Pancreas (tissue), 10 donors: ENCODE measurements around the gene NT5DC1. TPM values are rescaled to one million over a fixed set of nuclear protein-coding genes. Genes with fewer than 3 reads are reported as not detected.

Source experiments
- ATAC-seq, 4 donors: fragments of 200-7000 bp; cut with Tn5 transposase; one replicate each; pipeline versions ENCODE4 v1.8.0 to v1.9.1; 2020; ENCODE audit warnings: mild to moderate bottlenecking in 4 of 4, moderate library complexity in 4 of 4
- DNase-seq, 6 donors: peaks; one replicate each; pipeline ENCODE4 v3.0.0-alpha.2; 2020
- FAIRE-seq: peaks from 2 replicates; lab custom pipeline; 2012; peaks lifted over from hg19 to GRCh38; lab: Jason Lieb, UNC
- H3K27ac ChIP-seq, 4 donors: fragments of 200-600 bp; sonication (generic); 1 replicate in 3 of 4; 2 replicates in 1 of 4; pipeline versions ENCODE4 v1.5.0 to v1.8.0; 2020
- H3K27me3 ChIP-seq, 4 donors: fragments of 200-600 bp; one replicate each; pipeline ENCODE4 v1.8.0; 2021
- H3K36me3 ChIP-seq, 3 donors: fragments of 200-600 bp; sonication (generic) in 1 of 3; one replicate each; pipeline versions ENCODE4 v1.5.0 to v1.8.0; 2020 to 2021
- H3K4me1 ChIP-seq, 3 donors: fragments of 200-600 bp; one replicate each; pipeline ENCODE4 v1.8.0; 2021
- H3K4me3 ChIP-seq, 4 donors: fragments of 200-600 bp; sonication (generic) in 2 of 4; one replicate each; pipeline versions ENCODE4 v1.5.0 to v1.8.0; 2020 to 2021
- H3K9me3 ChIP-seq, 4 donors: fragments of 200-600 bp; one replicate each; pipeline ENCODE4 v1.8.0; 2021
- CTCF ChIP-seq, 4 donors: fragments of 200-600 bp; sonication (generic) in 3 of 4; IDR thresholded peaks; one replicate each; pipeline versions ENCODE4 v1.5.0 to v1.8.0; 2021; ENCODE audit warnings: antibody characterized with exemption in 4 of 4
- WGBS, 2 donors: extraction: QIAGEN DNeasy Blood & Tissue Kit; methylation state at CpG; one replicate each; pipeline ENCODE4 v1.1.7; 2013; 5-methylcytosine and 5-hydroxymethylcytosine counted together
- intact Hi-C, 3 donors: fragments of 100-400 bp; cut with DNase I; formaldehyde crosslinking; loops; one replicate each; pipeline versions ENCODE4 v1.11.1 to v1.14.2; 2022
- polyA plus RNA-seq, 2 donors: library from polyadenylated mRNA; stranded (reverse); fragments of 200-250 nt; gene quantifications; one replicate each; pipeline ENCODE4 v1.2.3, GENCODE V29; 2013
- total RNA-seq, 6 donors: library from RNA; stranded (reverse); fragmentation: NEBNext Ultra II Directional in 4 of 6; extraction: Animal tissue kit (Norgen Biotek cat#: 25700) in 4 of 6; gene quantifications; one replicate each; pipeline versions ENCODE4 v1.2.1 to v1.2.4, GENCODE V29; 2021 to 2023
- donor health status: healthy with polysubstance abuse.
- donor health status: DM: no; HTN: no; CAD: no; lungs with moderate emphysema.
- donor health status: DM: no; HTN: no; CAD: no.
- donor health status: control.
- donor health status: control.
- donor health status: Bipolar disorder and iron deficiency.
- donor health status: DM: yes; HTN: yes; CAD: no.
- donor health status: DM: no; HTN: no; CAD: no.
- donor health status: DM: no; HTN: no; CAD: no.
- donor health status: DM: yes; HTN: yes; CAD: no.

NT5DC1 gene
- total and polyA plus RNA-seq, 8 donors = 4.4 to 28.3 (median 20.4) TPM

GRCh38 chr6:116170358-116171057, 69.9 kb downstream of the NT5DC1 start:
- 88 to 93% methylated on average over 5 of the region's 5 CpGs for WGBS, 2 donors
- intact Hi-C loops = no loop called here
- ATAC-seq = no peak
- Histone ChIP-seq H3K4me1 (no peaks in the 10 kb centered on the region), H3K4me3 (no peak overlapping the region), H3K27ac (no peak overlapping the region), H3K27me3 (no peaks in the 10 kb centered on the region), H3K9me3 (peaks cover 0 to 8% (median 0%) of the 10 kb centered on the region in 4 donors), H3K36me3 (no peaks in the 10 kb centered on the region)
- FAIRE-seq = no peak
- DNase-seq = no peak
- TF ChIP-seq CTCF (IDR thresholded peaks at IDR 0.05) = no peak

- 64 to 67% methylated on average over 3 of the region's 3 CpGs for WGBS, 2 donors
- DNase-seq (no peak), FAIRE-seq (no peak), ATAC-seq (no peak)
- Histone ChIP-seq H3K9me3 (peaks cover 0 to 10% (median 0%) of the 10 kb centered on the region in 4 donors), H3K4me3 (no peak overlapping the region), H3K27ac (no peak overlapping the region), H3K36me3 (no peaks in the 10 kb centered on the region), H3K27me3 (no peaks in the 10 kb centered on the region), H3K4me1 (no peaks in the 10 kb centered on the region)
- intact Hi-C loops = no loop called here
- TF ChIP-seq CTCF (IDR thresholded peaks at IDR 0.05) = no peak
These were observed 73.3 kb downstream of the NT5DC1 start for GRCh38 chr6:116173928-116174327.

GRCh38 chr6:116175344-116175743, 74.7 kb downstream of the NT5DC1 start:
- 97 to 98% methylated on average over 2 of the region's 2 CpGs for WGBS, 2 donors
- FAIRE-seq = no peak
- no peak for DNase-seq
- H3K36me3 ChIP-seq = no peaks in the 10 kb centered on the region
- no peak for TF ChIP-seq CTCF (IDR thresholded peaks at IDR 0.05)
- H3K4me3 ChIP-seq = no peak overlapping the region
- peaks cover 0 to 10% (median 0%) of the 10 kb centered on the region in 4 donors for H3K9me3 ChIP-seq
- H3K27me3 ChIP-seq = no peaks in the 10 kb centered on the region
- H3K27ac ChIP-seq = no peak overlapping the region
- H3K4me1 ChIP-seq = no peaks in the 10 kb centered on the region
- intact Hi-C loops = no loop called here
- ATAC-seq = no peak

- TF ChIP-seq CTCF (IDR thresholded peaks at IDR 0.05) = no peak
- peaks cover 0 to 10% (median 0%) of the 10 kb centered on the region in 4 donors for H3K9me3 ChIP-seq
- no peaks in the 10 kb centered on the region for H3K4me1 ChIP-seq
- no peak for ATAC-seq
- no peaks in the 10 kb centered on the region for H3K27me3 ChIP-seq
- no peak overlapping the region for H3K4me3 ChIP-seq
- no peaks in the 10 kb centered on the region for H3K36me3 ChIP-seq
- H3K27ac ChIP-seq = no peak overlapping the region
- no peak for FAIRE-seq
- DNase-seq = no peak
- intact Hi-C loops = no loop called here
- 88 to 89% methylated on average over 2 of the region's 2 CpGs for WGBS, 2 donors
These were observed 75.9 kb downstream of the NT5DC1 start for GRCh38 chr6:116176596-116176995.

- ATAC-seq (no peak), DNase-seq (no peak), FAIRE-seq (no peak)
- intact Hi-C loops = no loop called here
- Histone ChIP-seq H3K27ac (no peak overlapping the region), H3K36me3 (no peaks in the 10 kb centered on the region), H3K4me3 (no peak overlapping the region), H3K27me3 (no peaks in the 10 kb centered on the region), H3K9me3 (peaks cover 0 to 3% (median 0%) of the 10 kb centered on the region in 4 donors), H3K4me1 (no peaks in the 10 kb centered on the region)
- TF ChIP-seq CTCF (IDR thresholded peaks at IDR 0.05) = no peak
These were observed 79.7 kb downstream of the NT5DC1 start for GRCh38 chr6:116180375-116180774.
